HCT116 (cell line): Measurements from ENCODE around the gene PAOX.

Experiments used
- EGR1 ChIP-seq: IDR thresholded peaks from 2 replicates; pipeline ENCODE4 v1.6.1; 2012; ENCODE audit warnings: low read depth
- POLR2A ChIP-seq: IDR thresholded peaks from 2 replicates; pipeline ENCODE4 v1.7.0; 2011; ENCODE audit warnings: borderline replicate concordance; ENCODE audit not compliant: insufficient read depth, insufficient read length; ENCODE audit errors: extremely low read depth
- POLR2AphosphoS5 ChIP-seq: IDR thresholded peaks from 2 replicates; pipeline ENCODE4 v1.6.1; 2011; ENCODE audit warnings: mild to moderate bottlenecking, low read depth, low read length, moderate library complexity
- RAD21 ChIP-seq: IDR thresholded peaks from 2 replicates; pipeline ENCODE4 v1.6.1; 2012; ENCODE audit warnings: low read depth, mild to moderate bottlenecking
- SRF ChIP-seq: IDR thresholded peaks from 2 replicates; pipeline ENCODE4 v1.6.1; 2012; ENCODE audit warnings: low read depth
- YY1 ChIP-seq: IDR thresholded peaks from 2 replicates; pipeline ENCODE4 v1.6.1; 2011; ENCODE audit warnings: low read length, low read depth, moderate library complexity, mild to moderate bottlenecking; ENCODE audit not compliant: insufficient replicate concordance; ENCODE audit errors: extremely low read depth

DNA sequence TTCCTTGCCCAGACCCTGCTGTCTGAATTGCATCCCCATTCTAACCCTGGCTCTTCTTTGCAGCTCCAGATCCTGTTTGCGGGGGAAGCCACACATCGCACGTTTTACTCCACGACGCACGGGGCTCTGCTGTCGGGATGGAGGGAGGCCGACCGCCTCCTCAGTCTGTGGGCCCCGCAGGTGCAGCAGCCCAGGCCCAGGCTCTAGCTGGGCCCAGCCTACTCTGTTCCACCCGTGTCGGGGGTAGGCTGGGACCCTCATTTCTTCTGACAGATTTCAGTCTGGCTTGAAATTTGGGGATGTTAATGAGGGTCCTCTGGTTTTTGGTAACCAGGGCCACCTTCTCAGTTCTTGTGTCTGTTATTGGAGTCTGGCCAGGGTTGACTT lies 12.2 kb downstream of the PAOX start:
- TF ChIP-seq POLR2A = no peak
- no peak for TF ChIP-seq YY1
- no peak for TF ChIP-seq RAD21
- no peak for TF ChIP-seq EGR1
- no peak for TF ChIP-seq POLR2AphosphoS5
- no peak for TF ChIP-seq SRF
